Measurements from ENCODE around the gene SLAMF1. TPM values are rescaled to one million over a fixed set of nuclear protein-coding genes. Genes with fewer than 3 reads are reported as not detected.
A peak's percentile ranks its signal among the peaks of the same experiment; 100 is the strongest.
"Not testable (repeated sequence)": the region's sequence is repeated elsewhere in the genome, so short reads cannot be mapped to it uniquely, and the experiment has no call there.

The SLAMF1 gene
- total and polyA plus RNA-seq, 4 donors: 0.39 to 27.0 (median 1.5) TPM

GRCh38 chr1:160630523-160631451 lies 16.1 kb downstream of the SLAMF1 start:
- Histone ChIP-seq H3K36me3 (ENCODE audit: control insufficient read depth in 4 of 4, insufficient read depth in 4 of 4, low read length in 4 of 4) (no peaks in the 10 kb centered on the region), H3K9me3 (ENCODE audit: control insufficient read depth in 4 of 4, insufficient read depth in 3 of 4, low read length in 3 of 4) (no peaks in the 10 kb centered on the region), H3K4me1 (ENCODE audit: control insufficient read depth in 5 of 5, insufficient read depth in 5 of 5, low read length in 5 of 5) (peaks cover 0 to 11% (median 2%) of the 10 kb centered on the region in 5 donors), H3K4me3 (no peak overlapping the region), H3K27ac (ENCODE audit: low read depth in 1 of 2, low read length in 1 of 2) (no peak overlapping the region), H3K9ac (ENCODE audit: insufficient read depth in 1 of 2, low read length in 2 of 2) (peak overlapping the region in 1 of 2 donors; percentile 19), H3K27me3 (ENCODE audit: control insufficient read depth in 3 of 3, insufficient read depth in 3 of 3, low read length in 2 of 3) (peaks cover 0 to 2% (median 0%) of the 10 kb centered on the region in 3 donors)
- no peak for TF ChIP-seq CTCF (IDR thresholded peaks at IDR 0.05; ENCODE audit: control extremely low read depth, extremely low read depth)
- 60 to 73% methylated on average over 9 of the region's 9 CpGs for WGBS, 2 donors
- DNase-seq (peak in 2 of 3 donors; percentile 16 to 28), ATAC-seq (ENCODE audit: insufficient read depth, low FRiP score) (no peak)

GRCh38 chr1:160629286-160630210 lies 17.3 kb downstream of the SLAMF1 start:
- ATAC-seq (ENCODE audit: insufficient read depth, low FRiP score) (peak; percentile 27), DNase-seq (peak in 2 of 3 donors; percentile 16 to 30)
- no peak overlapping the region for H3K4me3 ChIP-seq
- peaks cover 0 to 11% (median 2%) of the 10 kb centered on the region in 5 donors for H3K4me1 ChIP-seq (ENCODE audit: control insufficient read depth in 5 of 5, insufficient read depth in 5 of 5, low read length in 5 of 5)
- H3K9me3 ChIP-seq (ENCODE audit: control insufficient read depth in 4 of 4, insufficient read depth in 3 of 4, low read length in 3 of 4): no peaks in the 10 kb centered on the region
- TF ChIP-seq CTCF (IDR thresholded peaks at IDR 0.05; ENCODE audit: control extremely low read depth, extremely low read depth): no peak
- WGBS, 2 donors: 60 to 66% methylated on average over 19 of the region's 19 CpGs
- H3K9ac ChIP-seq (ENCODE audit: insufficient read depth in 1 of 2, low read length in 2 of 2): no peak overlapping the region
- H3K27me3 ChIP-seq (ENCODE audit: control insufficient read depth in 3 of 3, insufficient read depth in 3 of 3, low read length in 2 of 3): peaks cover 0 to 2% (median 0%) of the 10 kb centered on the region in 3 donors
- H3K27ac ChIP-seq (ENCODE audit: low read depth in 1 of 2, low read length in 1 of 2): no peak overlapping the region
- H3K36me3 ChIP-seq (ENCODE audit: control insufficient read depth in 4 of 4, insufficient read depth in 4 of 4, low read length in 4 of 4): no peaks in the 10 kb centered on the region

- WGBS, 2 donors: 75 to 80% methylated on average over 8 of the region's 8 CpGs
- no peak overlapping the region for H3K27ac ChIP-seq (ENCODE audit: low read depth in 1 of 2, low read length in 1 of 2)
- no peak for TF ChIP-seq CTCF (IDR thresholded peaks at IDR 0.05; ENCODE audit: control extremely low read depth, extremely low read depth)
Observed at GRCh38 chr1:160628799-160629263, 18.0 kb downstream of the SLAMF1 start.

GRCh38 chr1:160627677-160628289 lies 19.1 kb downstream of the SLAMF1 start:
- H3K9me3 ChIP-seq (ENCODE audit: control insufficient read depth in 4 of 4, insufficient read depth in 3 of 4, low read length in 3 of 4); DNase-seq; H3K4me3 ChIP-seq; H3K27ac ChIP-seq (ENCODE audit: low read depth in 1 of 2, low read length in 1 of 2); H3K36me3 ChIP-seq (ENCODE audit: control insufficient read depth in 4 of 4, insufficient read depth in 4 of 4, low read length in 4 of 4); H3K27me3 ChIP-seq (ENCODE audit: control insufficient read depth in 3 of 3, insufficient read depth in 3 of 3, low read length in 2 of 3); H3K9ac ChIP-seq (ENCODE audit: insufficient read depth in 1 of 2, low read length in 2 of 2); ATAC-seq (ENCODE audit: insufficient read depth, low FRiP score): not testable (repeated sequence)
- WGBS, 2 donors: 90 to 95% methylated on average over 4 of the region's 4 CpGs
- peaks cover 0 to 11% (median 0%) of the 10 kb centered on the region in 5 donors for H3K4me1 ChIP-seq (ENCODE audit: control insufficient read depth in 5 of 5, insufficient read depth in 5 of 5, low read length in 5 of 5)

More at GRCh38 chr1:160628799-160629263, 18.0 kb downstream of the SLAMF1 start:
- ATAC-seq (ENCODE audit: insufficient read depth, low FRiP score): no peak
- no peak overlapping the region for H3K9ac ChIP-seq (ENCODE audit: insufficient read depth in 1 of 2, low read length in 2 of 2)
- no peaks in the 10 kb centered on the region for H3K9me3 ChIP-seq (ENCODE audit: control insufficient read depth in 4 of 4, insufficient read depth in 3 of 4, low read length in 3 of 4)
- peaks cover 0 to 2% (median 0%) of the 10 kb centered on the region in 3 donors for H3K27me3 ChIP-seq (ENCODE audit: control insufficient read depth in 3 of 3, insufficient read depth in 3 of 3, low read length in 2 of 3)
- H3K4me1 ChIP-seq (ENCODE audit: control insufficient read depth in 5 of 5, insufficient read depth in 5 of 5, low read length in 5 of 5): peaks cover 0 to 11% (median 0%) of the 10 kb centered on the region in 5 donors
- no peak for DNase-seq
- no peak overlapping the region for H3K4me3 ChIP-seq
- no peaks in the 10 kb centered on the region for H3K36me3 ChIP-seq (ENCODE audit: control insufficient read depth in 4 of 4, insufficient read depth in 4 of 4, low read length in 4 of 4)
